Measurements from ENCODE around the gene SOS1.
"Not testable (repeated sequence)": the region's sequence is repeated elsewhere in the genome, so short reads cannot be mapped to it uniquely, and the experiment has no call there.

SOS1 gene

GRCh38 chr2:38966006-38966405 lies 154.8 kb downstream of the SOS1 start:
- DNase-seq = no peak

- no peak for DNase-seq
Measured at GRCh38 chr2:38960609-38961320, 160.1 kb downstream of the SOS1 start.

GRCh38 chr2:38959938-38960608 lies 160.8 kb downstream of the SOS1 start:
- peak; percentile 22 to 83 (median 51) for DNase-seq

- DNase-seq = no peak
Measured at GRCh38 chr2:38959466-38959865, 161.4 kb downstream of the SOS1 start.

GRCh38 chr2:38957972-38958371 lies 162.9 kb downstream of the SOS1 start:
- no peak for DNase-seq

- DNase-seq = no peak
Measured at GRCh38 chr2:38951766-38952165, 169.1 kb downstream of the SOS1 start.

- DNase-seq = no peak
Measured at GRCh38 chr2:38948995-38949394, 171.9 kb downstream of the SOS1 start.

- DNase-seq = no peak
Measured at GRCh38 chr2:38948387-38948882, 172.4 kb downstream of the SOS1 start.

GRCh38 chr2:38947241-38948239 lies 173.3 kb downstream of the SOS1 start:
- peak; percentile 13 to 69 (median 38) for DNase-seq

GRCh38 chr2:38945911-38946310 lies 174.9 kb downstream of the SOS1 start:
- no peak for DNase-seq

GRCh38 chr2:38945372-38945771 lies 175.5 kb downstream of the SOS1 start:
- no peak for DNase-seq

GRCh38 chr2:38943784-38944183 lies 177.1 kb downstream of the SOS1 start:
- DNase-seq = no peak

GRCh38 chr2:38940746-38941145 lies 180.1 kb downstream of the SOS1 start:
- DNase-seq = no peak

GRCh38 chr2:38937548-38937947 lies 183.3 kb downstream of the SOS1 start:
- no peak for DNase-seq

- DNase-seq = not testable (repeated sequence)
Measured at GRCh38 chr2:38936516-38936915, 184.3 kb downstream of the SOS1 start.

GRCh38 chr2:38935568-38936172 lies 185.2 kb downstream of the SOS1 start:
- DNase-seq = no peak

GRCh38 chr2:38934742-38935141 lies 186.1 kb downstream of the SOS1 start:
- no peak for DNase-seq

GRCh38 chr2:38933653-38934052 lies 187.2 kb downstream of the SOS1 start:
- no peak for DNase-seq

GRCh38 chr2:38932586-38932985 lies 188.3 kb downstream of the SOS1 start:
- DNase-seq = no peak

All from T-helper 1 cell (primary cell).